OCI-LY1 (cell line): Measurements from ENCODE around the gene CDC42EP4.

Source experiments
- EZH2 ChIP-seq: fragments of 200-600 bp; sonication (generic), shearing (Covaris generic); IDR thresholded peaks from 2 replicates; pipeline ENCODE4 v1.8.0; 2017; ENCODE audit warnings: borderline replicate concordance, mixed run types, mild to moderate bottlenecking, antibody characterized with exemption, low read length, moderate library complexity, mixed read lengths
- TF ChIP-seq, protein P1 (sequence below): fragments of 200-600 bp; sonication (generic), shearing (Covaris generic); IDR thresholded peaks from 2 replicates; pipeline ENCODE4 v1.5.1; 2017; ENCODE audit warnings: mild to moderate bottlenecking, antibody characterized with exemption, low read length, moderate library complexity, mixed read lengths

DNA sequence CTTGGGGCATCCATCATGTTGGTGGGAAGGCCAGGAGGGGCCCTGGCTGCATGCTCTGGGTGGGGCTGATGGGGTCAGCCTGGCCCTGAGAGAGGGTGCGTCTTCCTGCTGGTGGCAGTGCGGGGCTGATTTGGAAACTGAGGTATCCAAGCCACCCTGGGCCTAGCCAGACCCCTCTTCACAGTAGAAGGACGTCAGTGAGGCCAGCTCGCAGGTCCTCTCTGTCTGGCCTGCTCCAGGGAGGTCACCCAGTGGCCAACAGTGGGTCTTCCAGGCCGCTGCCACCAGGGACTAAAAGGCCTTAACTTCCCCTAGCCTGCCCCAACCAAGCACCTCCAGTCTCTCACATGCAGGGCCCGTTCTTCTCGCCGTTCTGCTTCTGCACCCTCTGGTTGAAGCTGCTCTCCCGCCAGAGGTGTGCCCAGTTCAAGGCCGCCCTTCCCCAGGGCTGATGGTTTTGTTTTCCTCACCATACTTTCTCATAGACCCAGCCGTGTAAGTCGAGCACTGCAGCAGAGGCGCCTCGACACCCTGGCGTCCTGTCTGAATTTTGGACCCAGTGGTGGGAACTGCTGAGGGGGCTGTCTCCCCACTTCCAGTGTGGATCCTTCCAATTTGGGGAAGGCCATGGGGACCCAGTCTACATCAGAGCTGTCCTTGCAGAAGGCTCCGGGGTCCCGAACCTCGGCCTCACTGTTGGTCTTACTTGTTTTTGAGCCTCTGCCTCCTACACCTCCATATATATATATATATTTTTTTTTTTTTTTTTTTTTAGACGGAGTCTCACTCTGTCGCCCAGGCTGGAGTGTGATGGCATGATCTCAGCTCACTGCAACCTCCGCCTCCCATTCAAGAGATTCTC lies 42.9 kb upstream of the CDC42EP4 start:
- TF ChIP-seq, protein P1, sequence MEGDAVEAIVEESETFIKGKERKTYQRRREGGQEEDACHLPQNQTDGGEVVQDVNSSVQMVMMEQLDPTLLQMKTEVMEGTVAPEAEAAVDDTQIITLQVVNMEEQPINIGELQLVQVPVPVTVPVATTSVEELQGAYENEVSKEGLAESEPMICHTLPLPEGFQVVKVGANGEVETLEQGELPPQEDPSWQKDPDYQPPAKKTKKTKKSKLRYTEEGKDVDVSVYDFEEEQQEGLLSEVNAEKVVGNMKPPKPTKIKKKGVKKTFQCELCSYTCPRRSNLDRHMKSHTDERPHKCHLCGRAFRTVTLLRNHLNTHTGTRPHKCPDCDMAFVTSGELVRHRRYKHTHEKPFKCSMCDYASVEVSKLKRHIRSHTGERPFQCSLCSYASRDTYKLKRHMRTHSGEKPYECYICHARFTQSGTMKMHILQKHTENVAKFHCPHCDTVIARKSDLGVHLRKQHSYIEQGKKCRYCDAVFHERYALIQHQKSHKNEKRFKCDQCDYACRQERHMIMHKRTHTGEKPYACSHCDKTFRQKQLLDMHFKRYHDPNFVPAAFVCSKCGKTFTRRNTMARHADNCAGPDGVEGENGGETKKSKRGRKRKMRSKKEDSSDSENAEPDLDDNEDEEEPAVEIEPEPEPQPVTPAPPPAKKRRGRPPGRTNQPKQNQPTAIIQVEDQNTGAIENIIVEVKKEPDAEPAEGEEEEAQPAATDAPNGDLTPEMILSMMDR = no peak
- TF ChIP-seq EZH2 = no peak
